Esophagus (tissue), 2 donors: ENCODE results near the gene EFCAB9. TPM values are rescaled to one million over a fixed set of nuclear protein-coding genes. Genes with fewer than 3 reads are reported as not detected.
"Not testable (repeated sequence)": the region's sequence is repeated elsewhere in the genome, so short reads cannot be mapped to it uniquely, and the experiment has no call there.

Source experiments
- H3K27ac ChIP-seq, 2 donors: one replicate each; pipeline ENCODE4 v1.5.1; 2013; ENCODE audit warnings: low read depth in 2 of 2, mild to moderate bottlenecking in 2 of 2, inconsistent platforms in 1 of 2, low read length in 1 of 2, moderate library complexity in 1 of 2
- H3K27me3 ChIP-seq, 2 donors: one replicate each; pipeline ENCODE4 v1.6.1; 2013; ENCODE audit warnings: low read length in 2 of 2, control low read depth in 1 of 2, mild to moderate bottlenecking in 1 of 2; ENCODE audit not compliant: insufficient read depth in 2 of 2, control insufficient read depth in 1 of 2
- H3K36me3 ChIP-seq, 2 donors: one replicate each; pipeline ENCODE4 v1.6.1; 2013; ENCODE audit warnings: low read length in 1 of 2; ENCODE audit not compliant: control insufficient read depth in 2 of 2, insufficient read depth in 2 of 2
- H3K4me1 ChIP-seq, 2 donors: one replicate each; pipeline ENCODE4 v1.6.1; 2013; ENCODE audit warnings: low read length in 1 of 2; ENCODE audit not compliant: control insufficient read depth in 2 of 2, insufficient read depth in 2 of 2
- H3K4me3 ChIP-seq, 2 donors: one replicate each; pipeline ENCODE4 v1.5.1; 2013; ENCODE audit warnings: low read length in 2 of 2, mild to moderate bottlenecking in 2 of 2, low read depth in 1 of 2, moderate library complexity in 1 of 2
- H3K9me3 ChIP-seq, 2 donors: one replicate each; pipeline ENCODE4 v1.6.1; 2013; ENCODE audit warnings: mild to moderate bottlenecking in 2 of 2, low read depth in 1 of 2, low read length in 1 of 2, moderate library complexity in 1 of 2; ENCODE audit not compliant: control insufficient read depth in 2 of 2, insufficient read depth in 1 of 2
- WGBS, 2 donors: extraction: QIAGEN DNeasy Blood & Tissue Kit; methylation state at CpG; one replicate each; pipeline ENCODE4 v1.1.7; 2013; 5-methylcytosine and 5-hydroxymethylcytosine counted together
- polyA plus RNA-seq, 2 donors: library from polyadenylated mRNA; stranded (reverse); fragments of 200-250 nt; gene quantifications; one replicate each; pipeline ENCODE4 v1.2.3, GENCODE V29; 2013
- donor health status: healthy with polysubstance abuse.
- donor health status: Bipolar disorder and iron deficiency.

The EFCAB9 gene
- polyA plus RNA-seq, 2 donors = not detected

GRCh38 chr5:172150514-172151425, 43.2 kb upstream of the EFCAB9 start:
- 67 to 71% methylated on average over 16 of the region's 16 CpGs for WGBS, 2 donors
- Histone ChIP-seq H3K9me3 (no peaks in the 10 kb centered on the region), H3K27ac (no peak overlapping the region), H3K36me3 (peaks cover 0 to 3% of the 10 kb centered on the region in 2 donors), H3K4me3 (no peak overlapping the region), H3K4me1 (peaks cover 3 to 7% of the 10 kb centered on the region in 2 donors), H3K27me3 (no peaks in the 10 kb centered on the region)

- Histone ChIP-seq H3K4me1 (peaks cover 3 to 7% of the 10 kb centered on the region in 2 donors), H3K4me3 (no peak overlapping the region), H3K27ac (no peak overlapping the region), H3K36me3 (peaks cover 0 to 6% of the 10 kb centered on the region in 2 donors), H3K9me3 (no peaks in the 10 kb centered on the region), H3K27me3 (no peaks in the 10 kb centered on the region)
- WGBS, 2 donors = 92% methylated on average over 10 of the region's 10 CpGs
Observed at GRCh38 chr5:172151661-172152210, 42.2 kb upstream of the EFCAB9 start.

GRCh38 chr5:172153695-172154094, 40.3 kb upstream of the EFCAB9 start:
- no peak overlapping the region for H3K4me3 ChIP-seq
- no peak overlapping the region for H3K27ac ChIP-seq
- no peaks in the 10 kb centered on the region for H3K9me3 ChIP-seq
- peaks cover 0 to 6% of the 10 kb centered on the region in 2 donors for H3K36me3 ChIP-seq
- 91 to 92% methylated on average over 3 of the region's 3 CpGs for WGBS, 2 donors
- no peaks in the 10 kb centered on the region for H3K27me3 ChIP-seq
- H3K4me1 ChIP-seq = peaks cover 0 to 4% of the 10 kb centered on the region in 2 donors

GRCh38 chr5:172155101-172155500, 38.9 kb upstream of the EFCAB9 start:
- 92 to 94% methylated on average over 9 of the region's 9 CpGs for WGBS, 2 donors
- not testable (repeated sequence) for H3K36me3 ChIP-seq, H3K27me3 ChIP-seq, H3K4me3 ChIP-seq, H3K4me1 ChIP-seq, H3K27ac ChIP-seq, H3K9me3 ChIP-seq

- Histone ChIP-seq H3K27ac (no peak overlapping the region), H3K36me3 (peaks cover 0 to 3% of the 10 kb centered on the region in 2 donors), H3K9me3 (no peaks in the 10 kb centered on the region), H3K4me3 (no peak overlapping the region), H3K27me3 (no peaks in the 10 kb centered on the region), H3K4me1 (no peaks in the 10 kb centered on the region)
- 85 to 86% methylated on average over 13 of the region's 13 CpGs for WGBS, 2 donors
Observed at GRCh38 chr5:172156541-172156994, 37.4 kb upstream of the EFCAB9 start.

GRCh38 chr5:172159016-172159415, 35.0 kb upstream of the EFCAB9 start:
- no peaks in the 10 kb centered on the region for H3K27me3 ChIP-seq
- no peaks in the 10 kb centered on the region for H3K9me3 ChIP-seq
- H3K36me3 ChIP-seq = peaks cover 0 to 3% of the 10 kb centered on the region in 2 donors
- H3K4me1 ChIP-seq = no peaks in the 10 kb centered on the region
- H3K27ac ChIP-seq = no peak overlapping the region
- no peak overlapping the region for H3K4me3 ChIP-seq
- WGBS, 2 donors = 94 to 96% methylated on average over 8 of the region's 8 CpGs

- Histone ChIP-seq H3K4me3 (no peak overlapping the region), H3K9me3 (no peaks in the 10 kb centered on the region), H3K27me3 (no peaks in the 10 kb centered on the region), H3K27ac (no peak overlapping the region), H3K36me3 (peaks cover 0 to 3% of the 10 kb centered on the region in 2 donors), H3K4me1 (peaks cover 0 to 2% of the 10 kb centered on the region in 2 donors)
- 75 to 77% methylated on average over 9 of the region's 9 CpGs for WGBS, 2 donors
Observed at GRCh38 chr5:172160506-172160905, 33.5 kb upstream of the EFCAB9 start.

GRCh38 chr5:172162323-172162986, 31.5 kb upstream of the EFCAB9 start:
- Histone ChIP-seq H3K36me3 (no peaks in the 10 kb centered on the region), H3K27me3 (no peaks in the 10 kb centered on the region), H3K27ac (no peak overlapping the region), H3K9me3 (no peaks in the 10 kb centered on the region), H3K4me3 (no peak overlapping the region), H3K4me1 (peaks cover 0 to 2% of the 10 kb centered on the region in 2 donors)
- WGBS, 2 donors = 90 to 95% methylated on average over 5 of the region's 5 CpGs

- Histone ChIP-seq H3K27me3 (no peaks in the 10 kb centered on the region), H3K36me3 (no peaks in the 10 kb centered on the region), H3K27ac (no peak overlapping the region), H3K9me3 (no peaks in the 10 kb centered on the region), H3K4me1 (peaks cover 0 to 2% of the 10 kb centered on the region in 2 donors), H3K4me3 (no peak overlapping the region)
- 64 to 67% methylated on average over 5 of the region's 5 CpGs for WGBS, 2 donors
Observed at GRCh38 chr5:172162987-172163343, 31.0 kb upstream of the EFCAB9 start.
